Upper lobe of left lung (tissue), 4 donors: Measurements from ENCODE around the gene TMCC3.
"Not testable (repeated sequence)": the region's sequence is repeated elsewhere in the genome, so short reads cannot be mapped to it uniquely, and the experiment has no call there.

Source experiments
- POLR2AphosphoS5 ChIP-seq, 2 donors: sonication (generic); formaldehyde crosslinking; IDR thresholded peaks; one replicate each; pipeline ENCODE4 v1.5.1; 2017; ENCODE audit warnings: antibody characterized with exemption in 2 of 2
- TF ChIP-seq, protein P1 (sequence below), 6 experiments: fragments of 450-650 bp in 4 of 6; fragments of 200-600 bp in 2 of 6; sonication (generic) in 2 of 6; IDR thresholded peaks; one replicate each; pipeline ENCODE4 v1.5.1; 2016 to 2019; ENCODE audit warnings: antibody characterized with exemption in 6 of 6

DNA sequence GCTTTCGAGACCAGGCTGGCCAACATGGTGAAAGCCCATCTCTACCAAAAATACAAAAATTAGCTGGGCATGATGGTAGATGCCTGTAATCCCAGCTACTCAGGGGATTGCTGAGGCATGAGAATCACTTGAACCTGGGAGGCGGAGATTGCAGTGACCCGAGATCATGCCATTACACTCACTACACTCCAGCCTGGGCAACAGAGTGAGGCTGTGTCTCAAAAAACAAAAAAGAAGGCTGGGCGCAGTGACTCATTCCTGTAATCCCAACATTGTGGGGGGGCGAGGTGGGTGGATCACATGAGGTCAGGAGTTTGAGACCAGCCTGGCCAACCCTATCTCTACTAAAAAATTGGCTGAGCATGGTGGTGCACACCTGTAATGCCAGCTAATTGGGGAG, 49.0 kb downstream of the TMCC3 start:
- not testable (repeated sequence) for TF ChIP-seq POLR2AphosphoS5 (IDR thresholded peaks at IDR 0.05)
- TF ChIP-seq, protein P1, sequence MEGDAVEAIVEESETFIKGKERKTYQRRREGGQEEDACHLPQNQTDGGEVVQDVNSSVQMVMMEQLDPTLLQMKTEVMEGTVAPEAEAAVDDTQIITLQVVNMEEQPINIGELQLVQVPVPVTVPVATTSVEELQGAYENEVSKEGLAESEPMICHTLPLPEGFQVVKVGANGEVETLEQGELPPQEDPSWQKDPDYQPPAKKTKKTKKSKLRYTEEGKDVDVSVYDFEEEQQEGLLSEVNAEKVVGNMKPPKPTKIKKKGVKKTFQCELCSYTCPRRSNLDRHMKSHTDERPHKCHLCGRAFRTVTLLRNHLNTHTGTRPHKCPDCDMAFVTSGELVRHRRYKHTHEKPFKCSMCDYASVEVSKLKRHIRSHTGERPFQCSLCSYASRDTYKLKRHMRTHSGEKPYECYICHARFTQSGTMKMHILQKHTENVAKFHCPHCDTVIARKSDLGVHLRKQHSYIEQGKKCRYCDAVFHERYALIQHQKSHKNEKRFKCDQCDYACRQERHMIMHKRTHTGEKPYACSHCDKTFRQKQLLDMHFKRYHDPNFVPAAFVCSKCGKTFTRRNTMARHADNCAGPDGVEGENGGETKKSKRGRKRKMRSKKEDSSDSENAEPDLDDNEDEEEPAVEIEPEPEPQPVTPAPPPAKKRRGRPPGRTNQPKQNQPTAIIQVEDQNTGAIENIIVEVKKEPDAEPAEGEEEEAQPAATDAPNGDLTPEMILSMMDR (IDR thresholded peaks at IDR 0.05), result not testable (repeated sequence)
